GM18909 (cell line): ENCODE data around the gene SGO2.
"Not testable (repeated sequence)": the region's sequence is repeated elsewhere in the genome, so short reads cannot be mapped to it uniquely, and the experiment has no call there.

Experiments
- ATAC-seq: cut with Tn5 transposase; IDR thresholded peaks from one replicate; pipeline ENCODE4 v1.9.1; 2021; ENCODE audit warnings: mild to moderate bottlenecking; ENCODE audit not compliant: unreplicated experiment, poor library complexity

The SGO2 gene

GRCh38 chr2:200588076-200588678 lies 62.2 kb downstream of the SGO2 start:
- no peak for ATAC-seq

- no peak for ATAC-seq
Measured at GRCh38 chr2:200590090-200590489, 64.1 kb downstream of the SGO2 start.

- ATAC-seq = no peak
Measured at GRCh38 chr2:200591308-200591707, 65.3 kb downstream of the SGO2 start.

- no peak for ATAC-seq
Measured at GRCh38 chr2:200592406-200593075, 66.5 kb downstream of the SGO2 start.

GRCh38 chr2:200593905-200594304 lies 67.9 kb downstream of the SGO2 start:
- ATAC-seq = no peak

GRCh38 chr2:200595913-200596312 lies 69.9 kb downstream of the SGO2 start:
- no peak for ATAC-seq

- ATAC-seq = no peak
Measured at GRCh38 chr2:200596774-200597570, 71.0 kb downstream of the SGO2 start.

GRCh38 chr2:200599206-200599605 lies 73.2 kb downstream of the SGO2 start:
- no peak for ATAC-seq

- no peak for ATAC-seq
Measured at GRCh38 chr2:200600549-200601225, 74.7 kb downstream of the SGO2 start.

- ATAC-seq = no peak
Measured at GRCh38 chr2:200602584-200602983, 76.6 kb downstream of the SGO2 start.

GRCh38 chr2:200603972-200604371 lies 78.0 kb downstream of the SGO2 start:
- no peak for ATAC-seq

GRCh38 chr2:200604571-200605255 lies 78.7 kb downstream of the SGO2 start:
- no peak for ATAC-seq

GRCh38 chr2:200608341-200609027 lies 82.5 kb downstream of the SGO2 start:
- no peak for ATAC-seq

GRCh38 chr2:200609028-200609614 lies 83.1 kb downstream of the SGO2 start:
- no peak for ATAC-seq

GRCh38 chr2:200610217-200610616 lies 84.2 kb downstream of the SGO2 start:
- ATAC-seq = not testable (repeated sequence)

- ATAC-seq = no peak
Measured at GRCh38 chr2:200613692-200614091, 87.7 kb downstream of the SGO2 start.

GRCh38 chr2:200614249-200614648 lies 88.2 kb downstream of the SGO2 start:
- ATAC-seq = no peak

GRCh38 chr2:200615247-200615646 lies 89.2 kb downstream of the SGO2 start:
- no peak for ATAC-seq

GRCh38 chr2:200616193-200616592 lies 90.2 kb downstream of the SGO2 start:
- peak; percentile 51 for ATAC-seq
